ENCODE data around the gene EMP3. TPM values are rescaled to one million over a fixed set of nuclear protein-coding genes. Genes with fewer than 3 reads are reported as not detected.

Gene EMP3
- total and polyA plus RNA-seq, 2 experiments from 2014 or later: 32.5 to 160 TPM

DNA sequence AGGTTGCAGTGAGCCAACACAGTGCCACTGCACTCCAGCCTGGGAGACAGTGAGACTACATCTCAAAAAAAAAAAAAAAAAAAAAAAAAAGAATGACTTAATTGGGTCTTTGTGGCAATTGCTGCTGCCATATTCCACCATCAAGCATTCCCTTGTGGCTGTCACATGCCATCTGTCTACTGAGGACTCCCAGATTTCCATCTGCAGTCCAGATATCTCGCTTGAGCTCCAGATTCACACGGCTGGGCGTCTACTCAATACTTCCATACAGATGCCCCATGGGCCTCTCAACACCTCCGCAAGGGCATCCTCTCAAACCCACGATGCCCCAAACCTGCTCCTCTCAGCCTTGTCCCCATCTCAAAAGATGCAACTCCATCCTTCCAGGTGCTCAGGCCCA lies 25.5 kb downstream of the EMP3 start:
- H3K4me3 ChIP-seq: no peak overlapping the region
- no peak for DNase-seq (ENCODE audit: low read depth in 1 of 2, low spot score in 1 of 2)
- no peaks in the 10 kb centered on the region for H3K36me3 ChIP-seq
- no peak overlapping the region for H3K27ac ChIP-seq
- no peaks in the 10 kb centered on the region for H3K4me1 ChIP-seq (ENCODE audit: low read depth)
- TF ChIP-seq, protein P1, sequence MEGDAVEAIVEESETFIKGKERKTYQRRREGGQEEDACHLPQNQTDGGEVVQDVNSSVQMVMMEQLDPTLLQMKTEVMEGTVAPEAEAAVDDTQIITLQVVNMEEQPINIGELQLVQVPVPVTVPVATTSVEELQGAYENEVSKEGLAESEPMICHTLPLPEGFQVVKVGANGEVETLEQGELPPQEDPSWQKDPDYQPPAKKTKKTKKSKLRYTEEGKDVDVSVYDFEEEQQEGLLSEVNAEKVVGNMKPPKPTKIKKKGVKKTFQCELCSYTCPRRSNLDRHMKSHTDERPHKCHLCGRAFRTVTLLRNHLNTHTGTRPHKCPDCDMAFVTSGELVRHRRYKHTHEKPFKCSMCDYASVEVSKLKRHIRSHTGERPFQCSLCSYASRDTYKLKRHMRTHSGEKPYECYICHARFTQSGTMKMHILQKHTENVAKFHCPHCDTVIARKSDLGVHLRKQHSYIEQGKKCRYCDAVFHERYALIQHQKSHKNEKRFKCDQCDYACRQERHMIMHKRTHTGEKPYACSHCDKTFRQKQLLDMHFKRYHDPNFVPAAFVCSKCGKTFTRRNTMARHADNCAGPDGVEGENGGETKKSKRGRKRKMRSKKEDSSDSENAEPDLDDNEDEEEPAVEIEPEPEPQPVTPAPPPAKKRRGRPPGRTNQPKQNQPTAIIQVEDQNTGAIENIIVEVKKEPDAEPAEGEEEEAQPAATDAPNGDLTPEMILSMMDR (IDR thresholded peaks at IDR 0.05; ENCODE audit: low read depth, low read length): no peak
- no peaks in the 10 kb centered on the region for H3K9me3 ChIP-seq (ENCODE audit: low read depth)
- no peaks in the 10 kb centered on the region for H3K27me3 ChIP-seq

GRCh38 chr19:48351341-48351752 lies 26.0 kb downstream of the EMP3 start:
- Histone ChIP-seq H3K36me3 (no peaks in the 10 kb centered on the region), H3K9me3 (ENCODE audit: low read depth) (no peaks in the 10 kb centered on the region), H3K4me3 (no peak overlapping the region), H3K27ac (no peak overlapping the region), H3K4me1 (ENCODE audit: low read depth) (no peaks in the 10 kb centered on the region), H3K27me3 (no peaks in the 10 kb centered on the region)
- DNase-seq (ENCODE audit: low read depth in 1 of 2, low spot score in 1 of 2): peak; percentile 66 to 69
- TF ChIP-seq, protein P1 (IDR thresholded peaks at IDR 0.05; ENCODE audit: low read depth, low read length): peak; percentile 83

DNA sequence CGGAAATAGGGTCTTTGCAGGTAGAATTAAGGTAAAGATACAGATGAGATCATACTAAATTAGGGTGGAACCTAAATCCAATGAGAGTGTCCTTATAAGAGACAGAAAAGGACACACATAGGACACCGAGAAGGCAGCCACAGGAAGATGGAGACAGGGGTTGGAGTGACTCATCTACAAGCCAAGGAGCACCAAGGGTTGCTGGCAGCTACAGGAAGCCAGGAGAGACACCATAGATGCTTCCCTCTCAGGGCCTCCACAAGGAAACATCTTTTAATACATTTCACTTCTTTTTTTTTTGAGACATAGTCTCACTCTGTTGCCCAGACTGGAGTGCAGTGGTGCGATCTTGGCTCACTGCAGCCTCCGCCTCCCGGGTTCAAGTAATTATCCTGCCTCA lies 28.3 kb downstream of the EMP3 start:
- Histone ChIP-seq H3K36me3 (no peaks in the 10 kb centered on the region), H3K27ac (no peak overlapping the region), H3K4me1 (ENCODE audit: low read depth) (no peaks in the 10 kb centered on the region), H3K4me3 (no peak overlapping the region), H3K9me3 (ENCODE audit: low read depth) (no peaks in the 10 kb centered on the region), H3K27me3 (no peaks in the 10 kb centered on the region)
- DNase-seq (ENCODE audit: low read depth in 1 of 2, low spot score in 1 of 2): no peak
- TF ChIP-seq, protein P1 (IDR thresholded peaks at IDR 0.05; ENCODE audit: low read depth, low read length): no peak

DNA sequence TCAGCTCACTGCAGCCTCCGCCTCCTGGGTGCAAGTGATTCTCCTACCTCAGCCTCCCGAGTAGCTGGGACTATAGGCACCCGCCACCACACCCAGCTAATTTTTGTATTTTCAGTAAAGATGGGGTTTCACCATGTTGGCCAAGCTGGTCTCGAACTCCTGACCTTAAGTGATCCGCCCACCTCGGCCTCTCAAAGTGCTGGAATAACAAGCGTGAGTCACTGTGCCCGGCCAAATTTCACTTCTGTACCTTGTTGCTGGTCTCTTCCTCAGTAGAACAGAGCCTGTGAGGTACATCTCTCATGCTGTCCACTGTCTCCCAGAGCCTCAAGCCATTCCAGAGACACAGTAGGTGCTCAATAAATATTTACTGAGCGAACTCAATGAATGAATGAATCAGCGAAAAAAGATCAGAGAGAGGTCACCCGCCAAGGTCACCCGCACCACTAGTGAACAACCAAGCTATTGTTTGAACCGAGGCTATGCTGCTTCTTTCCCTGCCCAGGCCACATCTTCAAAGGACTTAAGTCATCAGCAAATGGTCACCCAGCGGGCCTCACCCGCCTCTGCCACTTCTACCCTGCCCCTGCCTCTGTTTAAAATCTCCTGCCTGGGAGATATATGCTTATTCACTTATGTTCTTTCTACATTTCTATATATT lies 29.1 kb downstream of the EMP3 start:
- Histone ChIP-seq H3K27ac (no peak overlapping the region), H3K27me3 (no peaks in the 10 kb centered on the region), H3K4me1 (ENCODE audit: low read depth) (no peaks in the 10 kb centered on the region), H3K9me3 (ENCODE audit: low read depth) (no peaks in the 10 kb centered on the region), H3K4me3 (no peak overlapping the region), H3K36me3 (no peaks in the 10 kb centered on the region)
- TF ChIP-seq, protein P1 (IDR thresholded peaks at IDR 0.05; ENCODE audit: low read depth, low read length): no peak
- no peak for DNase-seq (ENCODE audit: low read depth in 1 of 2, low spot score in 1 of 2)

GRCh38 chr19:48355365-48355954 lies 30.1 kb downstream of the EMP3 start:
- Histone ChIP-seq H3K4me1 (ENCODE audit: low read depth) (no peaks in the 10 kb centered on the region), H3K9me3 (ENCODE audit: low read depth) (no peaks in the 10 kb centered on the region), H3K27ac (no peak overlapping the region), H3K36me3 (no peaks in the 10 kb centered on the region), H3K4me3 (no peak overlapping the region), H3K27me3 (no peaks in the 10 kb centered on the region)
- TF ChIP-seq, protein P1 (IDR thresholded peaks at IDR 0.05; ENCODE audit: low read depth, low read length): no peak
- no peak for DNase-seq (ENCODE audit: low read depth in 1 of 2, low spot score in 1 of 2)
